ENCODE data around the gene CFAP69.
"Not testable (repeated sequence)": the region's sequence is repeated elsewhere in the genome, so short reads cannot be mapped to it uniquely, and the experiment has no call there.

Gene CFAP69

DNA sequence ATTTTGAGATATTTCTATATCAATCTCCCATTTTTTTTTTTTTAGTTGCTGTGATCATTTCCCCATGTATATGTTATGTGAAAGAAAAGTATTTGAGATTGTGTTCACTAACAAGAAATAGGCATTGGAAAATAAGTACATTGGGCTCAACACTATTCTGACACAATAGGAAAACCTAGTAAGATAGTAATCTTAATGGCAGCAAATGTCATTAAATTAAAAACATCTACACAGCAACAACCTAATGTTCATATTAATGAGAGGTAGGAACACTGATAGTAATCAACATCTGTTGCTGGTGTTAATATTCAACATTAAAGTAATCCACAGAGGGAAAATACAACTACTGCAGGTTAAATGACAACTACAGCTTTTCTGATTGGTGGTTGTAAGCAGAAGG lies 100.0 kb downstream of the CFAP69 start:
- no peak for DNase-seq (ENCODE audit: low spot score)

DNA sequence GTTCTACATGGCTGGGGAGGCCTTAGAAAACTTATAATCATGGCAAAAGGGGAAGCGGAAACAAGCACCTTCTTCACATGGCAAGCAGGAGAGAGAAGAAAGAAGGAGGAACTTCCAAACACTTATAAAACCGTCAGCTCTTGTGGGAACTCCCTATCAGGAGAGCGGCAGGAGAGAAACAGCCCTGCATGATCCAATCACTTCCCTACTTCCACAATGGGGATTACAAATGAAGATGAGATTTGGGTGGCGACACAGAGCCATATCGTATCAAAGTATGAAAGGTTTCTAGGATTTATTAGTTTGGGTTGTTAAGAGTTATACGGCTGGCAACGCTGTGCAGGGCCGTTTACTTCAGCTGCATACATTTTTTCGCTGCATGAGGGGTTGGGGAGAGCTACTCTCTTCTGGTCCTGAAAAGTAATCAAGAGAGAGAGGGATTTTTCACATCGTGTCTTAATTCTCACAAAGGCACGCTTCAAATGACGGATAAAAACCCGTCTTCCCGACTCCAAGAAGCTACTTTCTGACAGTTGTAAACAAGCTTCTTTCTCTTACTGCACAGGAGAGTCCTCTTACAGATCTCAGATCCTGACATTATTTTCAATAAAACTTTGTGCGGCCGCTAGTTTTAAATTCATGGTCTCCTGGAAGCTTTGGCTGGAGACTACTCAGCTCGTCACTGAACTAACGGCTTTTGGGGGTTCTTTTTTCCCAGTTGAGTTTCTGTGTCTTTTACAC lies 100.8 kb downstream of the CFAP69 start:
- DNase-seq (ENCODE audit: low spot score), result no peak

DNA sequence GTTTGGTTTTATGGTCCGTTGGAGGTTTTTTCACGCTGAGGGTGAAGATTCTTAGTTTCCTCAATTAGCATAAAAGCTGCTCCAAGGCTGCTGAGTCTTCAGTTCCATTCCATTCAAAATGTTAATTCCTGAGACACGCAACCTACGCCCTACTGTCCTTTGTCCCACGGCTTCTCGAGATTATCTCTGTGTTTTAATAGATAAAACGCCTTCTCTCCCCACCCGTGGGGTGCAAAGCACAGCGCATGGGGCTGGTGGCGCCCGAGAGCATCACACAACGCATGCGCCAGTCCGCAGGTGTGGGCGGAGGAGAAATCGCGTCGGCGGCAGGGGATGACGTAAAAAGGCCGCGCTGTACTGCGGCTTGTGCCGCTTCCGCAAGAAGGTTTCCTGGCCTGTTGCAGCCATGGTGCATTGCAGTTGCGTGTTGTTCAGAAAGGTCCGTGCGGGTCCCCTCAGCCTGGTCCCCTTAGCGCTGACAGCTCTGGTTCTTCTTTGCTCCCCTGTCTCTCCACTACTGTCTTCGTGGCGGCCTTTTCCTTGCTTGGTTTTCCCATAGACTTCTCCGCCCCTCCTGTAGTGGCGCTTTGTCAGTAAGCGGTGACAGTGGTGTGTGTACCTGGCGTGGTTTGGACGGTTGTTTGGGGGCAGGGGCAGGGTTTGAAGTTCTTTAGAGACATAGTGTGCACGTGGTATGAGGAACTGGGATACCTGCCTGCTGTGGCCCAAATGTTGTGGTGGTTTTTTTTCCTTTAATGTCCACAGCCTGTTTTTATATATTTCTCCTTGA lies 101.6 kb downstream of the CFAP69 start, which contains the start of gene GTPBP10:
Gene GTPBP10, plus strand, starts transcription at position 381 of the 790 bp plus-strand sequence. Its CDS starts 26 bp downstream, at position 407.
- DNase-seq (ENCODE audit: low spot score), result peak; percentile 96

DNA sequence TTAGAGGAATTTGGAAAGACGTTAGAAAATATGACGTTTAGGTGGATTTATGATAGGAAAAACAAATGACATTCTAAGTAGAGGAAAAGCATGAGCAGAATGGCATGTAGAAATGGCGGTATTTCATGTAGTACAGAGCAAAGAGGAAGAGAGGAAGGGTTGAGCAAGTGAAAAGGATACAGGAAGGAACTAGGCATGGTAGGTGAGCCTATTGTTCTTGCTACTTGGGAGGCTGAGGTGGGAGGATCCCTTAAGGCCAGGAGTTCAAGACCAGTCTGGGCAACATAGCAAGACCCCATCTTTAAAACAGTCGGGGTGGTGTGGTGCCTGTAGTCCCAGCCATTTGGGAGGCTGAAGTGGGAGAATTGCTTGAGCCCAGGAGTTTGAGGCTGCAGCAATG lies 102.8 kb downstream of the CFAP69 start:
- DNase-seq (ENCODE audit: low spot score), result no peak

DNA sequence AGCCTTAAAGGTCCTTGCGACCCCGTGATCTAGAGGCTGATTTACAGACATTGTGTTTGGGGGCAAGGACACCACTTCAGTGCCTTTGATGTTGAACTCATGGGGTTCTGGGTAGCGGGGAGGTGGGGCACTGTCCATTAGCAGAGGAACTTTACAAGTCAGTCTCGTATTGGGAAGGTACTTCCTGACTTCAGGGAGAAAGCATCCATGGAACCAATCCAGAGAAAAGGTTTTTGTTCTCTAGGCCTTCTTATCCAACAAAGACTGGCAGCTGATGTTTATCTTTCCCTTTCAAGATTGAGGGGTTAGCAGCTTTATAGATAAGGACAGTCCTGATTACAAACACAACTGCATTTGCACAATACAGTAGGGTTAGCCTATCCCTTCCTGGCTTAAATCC lies 104.3 kb downstream of the CFAP69 start:
- no peak for DNase-seq (ENCODE audit: low spot score)

DNA sequence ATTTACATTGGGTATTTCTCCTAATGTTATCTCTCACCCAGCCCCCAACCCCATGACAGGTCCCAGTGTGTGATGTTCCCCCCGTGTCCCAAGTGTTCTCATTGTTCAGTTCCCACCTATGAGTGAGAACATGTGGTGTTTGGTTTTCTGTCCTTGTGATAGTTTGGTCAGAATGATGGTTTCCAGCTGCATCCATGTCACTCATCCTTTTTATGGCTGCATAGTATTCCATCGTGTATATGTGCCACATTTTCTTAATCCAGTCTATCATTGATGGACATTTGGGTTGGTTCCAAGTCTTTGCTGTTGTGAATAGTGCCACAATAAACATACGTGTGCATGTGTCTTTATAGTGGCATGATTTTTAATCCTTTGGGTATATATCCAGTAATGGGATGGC lies 105.1 kb downstream of the CFAP69 start:
- DNase-seq (ENCODE audit: low spot score), result not testable (repeated sequence)

DNA sequence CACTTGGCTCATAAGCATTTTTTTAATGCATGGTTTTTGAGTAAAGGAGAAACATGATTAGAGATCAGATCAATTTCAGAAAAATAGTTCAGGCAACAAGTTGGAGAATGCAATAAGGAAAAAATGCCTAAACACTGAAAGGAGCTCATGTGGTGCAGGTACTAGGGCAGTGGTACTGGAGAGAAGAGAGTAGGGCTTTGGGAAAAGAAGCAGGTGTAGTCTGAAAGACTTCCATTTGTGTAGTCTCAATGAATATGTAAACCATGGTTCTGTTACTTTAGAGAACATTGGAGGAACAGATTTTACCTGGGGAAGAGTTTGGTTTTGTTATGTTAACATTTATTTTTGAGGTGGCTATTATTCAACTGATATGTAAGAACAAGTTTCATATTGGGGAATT lies 107.0 kb downstream of the CFAP69 start:
- no peak for DNase-seq (ENCODE audit: low spot score)
